HG03175 (cell line): ENCODE data around the gene RORB.

Experiments
- ATAC-seq: cut with Tn5 transposase; IDR thresholded peaks from one replicate; pipeline ENCODE4 v1.9.1; 2021; ENCODE audit warnings: mild to moderate bottlenecking, moderate library complexity; ENCODE audit not compliant: unreplicated experiment

RORB gene

GRCh38 chr9:74496819-74497747 lies at the start of gene RORB:
TSS of gene RORB (plus strand) at chr9:74497335. CDS start at chr9:74497977, 642 bp downstream.
- peak; percentile 79 for ATAC-seq

GRCh38 chr9:74447451-74448193 lies 49.5 kb upstream of the RORB start:
- no peak for ATAC-seq

GRCh38 chr9:74449060-74449459 lies 48.1 kb upstream of the RORB start:
- no peak for ATAC-seq

GRCh38 chr9:74458832-74459231 lies 38.3 kb upstream of the RORB start:
- no peak for ATAC-seq

GRCh38 chr9:74463825-74464224 lies 33.3 kb upstream of the RORB start:
- ATAC-seq: no peak

GRCh38 chr9:74478606-74479005 lies 18.5 kb upstream of the RORB start:
- no peak for ATAC-seq

GRCh38 chr9:74479711-74480110 lies 17.4 kb upstream of the RORB start:
- no peak for ATAC-seq

GRCh38 chr9:74487395-74487794 lies 9.7 kb upstream of the RORB start:
- ATAC-seq: no peak

- no peak for ATAC-seq
These were observed 3.6 kb upstream of the RORB start for GRCh38 chr9:74493512-74493911.

GRCh38 chr9:74494490-74494889 lies 2.6 kb upstream of the RORB start:
- no peak for ATAC-seq

- no peak for ATAC-seq
These were observed 729 bp upstream of the RORB start for GRCh38 chr9:74496406-74496805.

- ATAC-seq: peak; percentile 15
These were observed 849 bp downstream of the RORB start for GRCh38 chr9:74497748-74498620.

- ATAC-seq: no peak
These were observed 1.5 kb downstream of the RORB start for GRCh38 chr9:74498621-74499095.

GRCh38 chr9:74499111-74499601 lies 2.0 kb downstream of the RORB start:
- ATAC-seq: no peak

- no peak for ATAC-seq
These were observed 2.8 kb downstream of the RORB start for GRCh38 chr9:74499770-74500583.

GRCh38 chr9:74500584-74500924 lies 3.4 kb downstream of the RORB start:
- ATAC-seq: no peak

- ATAC-seq: no peak
These were observed 4.4 kb downstream of the RORB start for GRCh38 chr9:74501570-74501969.

GRCh38 chr9:74503219-74503618 lies 6.1 kb downstream of the RORB start:
- ATAC-seq: no peak

- ATAC-seq: no peak
These were observed 6.5 kb downstream of the RORB start for GRCh38 chr9:74503666-74504065.

GRCh38 chr9:74511333-74511732 lies 14.2 kb downstream of the RORB start:
- no peak for ATAC-seq
